Stimulated activated CD4-positive, alpha-beta T cell treated with anti-CD3 and anti-CD28 coated beads, Interleukin-15, amount 100 ng/mL, for 1 hour (primary cell): ENCODE results near the gene PROC.

Source experiments
- DNase-seq, 2 donors: peaks; one replicate each; pipeline ENCODE4 v3.0.0-alpha.2; 2020; ENCODE audit warnings: low read depth in 1 of 2, low spot score in 1 of 2

Gene PROC

GRCh38 chr2:127454595-127455565 lies 36.7 kb downstream of the PROC start:
- DNase-seq = no peak

- no peak for DNase-seq
Observed at GRCh38 chr2:127455566-127456493, 37.6 kb downstream of the PROC start.

- DNase-seq = no peak
Observed at GRCh38 chr2:127456960-127457359, 38.7 kb downstream of the PROC start.

GRCh38 chr2:127462461-127462860 lies 44.2 kb downstream of the PROC start:
- no peak for DNase-seq

- no peak for DNase-seq
Observed at GRCh38 chr2:127463155-127463991, 45.1 kb downstream of the PROC start.

- DNase-seq = no peak
Observed at GRCh38 chr2:127464470-127465257, 46.4 kb downstream of the PROC start.

GRCh38 chr2:127465258-127465657 lies 47.0 kb downstream of the PROC start:
- DNase-seq = no peak

GRCh38 chr2:127469051-127469450 lies 50.8 kb downstream of the PROC start:
- no peak for DNase-seq

- DNase-seq = no peak
Observed at GRCh38 chr2:127469974-127470373, 51.7 kb downstream of the PROC start.

GRCh38 chr2:127471286-127471988 lies 53.2 kb downstream of the PROC start:
- DNase-seq = no peak

GRCh38 chr2:127472268-127472667 lies 54.0 kb downstream of the PROC start:
- no peak for DNase-seq

- no peak for DNase-seq
Observed at GRCh38 chr2:127475788-127476187, 57.6 kb downstream of the PROC start.
